MCF 10A (cell line): ENCODE data around the gene EPHA6. TPM values are rescaled to one million over a fixed set of nuclear protein-coding genes. Genes with fewer than 3 reads are reported as not detected.

Experiments
- BruUV-seq: library from RNA; stranded (reverse); fragments of 400-500 nt; replicated peaks from 2 replicates; lab custom pipeline; 2021; lab: Mats Ljungman, UMichigan
- CTCF ChIA-PET: fragments of 300-600 bp; sonication (Branson Sonifier 250); formaldehyde crosslinking; extraction: SDS; loops from one replicate; lab custom pipeline; 2021; ENCODE audit warnings: antibody characterized with exemption, inconsistent platforms; lab: Yijun Ruan, JAX
- POLR2A ChIA-PET: fragments of 300-600, 350-650 bp; sonication (Branson Sonifier 250); formaldehyde crosslinking; extraction: SDS; loops from one replicate; lab custom pipeline; 2020; ENCODE audit warnings: antibody characterized with exemption, inconsistent platforms; lab: Yijun Ruan, JAX
- DNase-seq: peaks from one replicate; pipeline ENCODE4 v3.0.0-alpha.2; 2018; ENCODE audit not compliant: unreplicated experiment
- H3K27ac Mint-ChIP-seq: one replicate; pipeline ENCODE4 v1.8.0; 2022; ENCODE audit warnings: mild to moderate bottlenecking, low read depth, mixed read lengths; ENCODE audit not compliant: unreplicated experiment
- H3K27me3 Mint-ChIP-seq: one replicate; pipeline ENCODE4 v1.8.0; 2022; ENCODE audit warnings: mixed read lengths; ENCODE audit not compliant: insufficient read depth, unreplicated experiment
- H3K36me3 Mint-ChIP-seq: one replicate; pipeline ENCODE4 v1.8.0; 2022; ENCODE audit warnings: mild to moderate bottlenecking, moderate library complexity, mixed read lengths; ENCODE audit not compliant: insufficient read depth, unreplicated experiment
- H3K4me1 Mint-ChIP-seq: one replicate; pipeline ENCODE4 v1.8.0; 2022; ENCODE audit warnings: mixed read lengths; ENCODE audit not compliant: insufficient read depth, unreplicated experiment
- H3K4me3 Mint-ChIP-seq: one replicate; pipeline ENCODE4 v1.8.0; 2022; ENCODE audit warnings: mild to moderate bottlenecking, moderate library complexity, mixed read lengths; ENCODE audit not compliant: unreplicated experiment
- H3K9me3 Mint-ChIP-seq: one replicate; pipeline ENCODE4 v1.8.0; 2022; ENCODE audit warnings: mixed read lengths; ENCODE audit not compliant: unreplicated experiment
- CTCF ChIP-seq: fragments of 200-600 bp; IDR thresholded peaks from one replicate; pipeline ENCODE4 v1.8.0; 2022; ENCODE audit warnings: antibody characterized with exemption, mild to moderate bottlenecking; ENCODE audit not compliant: unreplicated experiment
- intact Hi-C: fragments of 100-400 bp; cut with micrococcal nuclease; formaldehyde crosslinking; loops from 2 replicates; pipeline ENCODE4 v1.14.1; 2022
- total RNA-seq: library from RNA; stranded (reverse); gene quantifications from 2 replicates; pipeline ENCODE4 v1.2.3, GENCODE V29; 2022

EPHA6 gene
- total RNA-seq, 1 experiment from 2014 or later = 0.33 TPM

- Mint-ChIP-seq H3K27ac (no peak overlapping the region), H3K27me3 (no peaks in the 10 kb centered on the region), H3K4me3 (no peak overlapping the region), H3K9me3 (peaks cover 5% of the 10 kb centered on the region), H3K4me1 (peaks cover 6% of the 10 kb centered on the region), H3K36me3 (no peaks in the 10 kb centered on the region)
- no TSS peak for BruUV-seq
- no peak for TF ChIP-seq CTCF
- intact Hi-C loops = no loop called here
- ChIA-PET POLR2A (no interaction called here), CTCF (no interaction called here)
- DNase-seq = no peak
Observed at GRCh38 chr3:96991231-96991630, 176.8 kb downstream of the EPHA6 start.

- POLR2A ChIA-PET = no interaction called here
- H3K27ac Mint-ChIP-seq = no peak overlapping the region
Observed at GRCh38 chr3:96991800-96992365, 177.5 kb downstream of the EPHA6 start.

GRCh38 chr3:96994988-96995387 lies 180.6 kb downstream of the EPHA6 start:
- ChIA-PET CTCF (no interaction called here), POLR2A (no interaction called here)
- H3K36me3 Mint-ChIP-seq = no peaks in the 10 kb centered on the region
- TF ChIP-seq CTCF = no peak
- no peak overlapping the region for H3K27ac Mint-ChIP-seq
- BruUV-seq = no TSS peak
- H3K27me3 Mint-ChIP-seq = no peaks in the 10 kb centered on the region
- no peaks in the 10 kb centered on the region for H3K9me3 Mint-ChIP-seq
- no peak for DNase-seq
- no peak overlapping the region for H3K4me3 Mint-ChIP-seq
- intact Hi-C loops = no loop called here
- peaks cover 6% of the 10 kb centered on the region for H3K4me1 Mint-ChIP-seq

More at GRCh38 chr3:96991800-96992365, 177.5 kb downstream of the EPHA6 start:
- H3K4me1 Mint-ChIP-seq = peaks cover 6% of the 10 kb centered on the region
- BruUV-seq = no TSS peak
- intact Hi-C loops = no loop called here
- no peaks in the 10 kb centered on the region for H3K27me3 Mint-ChIP-seq
- no peak for DNase-seq
- no peak overlapping the region for H3K4me3 Mint-ChIP-seq
- TF ChIP-seq CTCF = no peak
- H3K36me3 Mint-ChIP-seq = no peaks in the 10 kb centered on the region
- CTCF ChIA-PET = no interaction called here
- H3K9me3 Mint-ChIP-seq = peaks cover 5% of the 10 kb centered on the region

GRCh38 chr3:96996009-96996408 lies 181.6 kb downstream of the EPHA6 start:
- H3K27ac Mint-ChIP-seq = no peak overlapping the region
- no peak overlapping the region for H3K4me3 Mint-ChIP-seq
- no peaks in the 10 kb centered on the region for H3K9me3 Mint-ChIP-seq
- peaks cover 6% of the 10 kb centered on the region for H3K4me1 Mint-ChIP-seq
- POLR2A ChIA-PET = no interaction called here
- DNase-seq = no peak
- intact Hi-C loops = no loop called here
- no peaks in the 10 kb centered on the region for H3K27me3 Mint-ChIP-seq
- TF ChIP-seq CTCF = no peak
- no TSS peak for BruUV-seq
- H3K36me3 Mint-ChIP-seq = no peaks in the 10 kb centered on the region
- CTCF ChIA-PET = no interaction called here
